ENCODE measurements around the gene SORCS2.

SORCS2 gene

GRCh38 chr4:7464259-7464655, 271.9 kb downstream of the SORCS2 start:
- DNase-seq: no peak

- no peak for DNase-seq
Observed at GRCh38 chr4:7465017-7465416, 272.7 kb downstream of the SORCS2 start.

DNA sequence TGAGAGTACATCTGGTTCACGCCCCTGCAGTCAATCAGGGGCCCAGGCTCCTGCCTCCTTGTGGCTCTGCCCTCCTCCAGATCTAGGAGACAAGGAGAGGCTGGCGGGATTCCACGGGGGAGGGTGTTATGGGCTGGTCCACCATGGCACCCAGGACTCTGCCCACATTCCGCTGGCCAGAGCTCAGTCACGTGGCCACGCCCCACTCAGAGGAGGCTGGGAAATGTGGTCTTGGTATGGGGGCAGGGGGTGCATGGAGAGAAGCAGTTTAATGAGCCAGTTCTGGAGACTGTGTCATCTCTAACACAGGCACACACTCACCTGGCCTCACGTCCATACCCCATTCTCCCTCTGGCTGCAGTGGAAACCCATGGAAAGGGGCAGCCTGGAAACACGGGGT, 273.9 kb downstream of the SORCS2 start:
- no peak for DNase-seq

DNA sequence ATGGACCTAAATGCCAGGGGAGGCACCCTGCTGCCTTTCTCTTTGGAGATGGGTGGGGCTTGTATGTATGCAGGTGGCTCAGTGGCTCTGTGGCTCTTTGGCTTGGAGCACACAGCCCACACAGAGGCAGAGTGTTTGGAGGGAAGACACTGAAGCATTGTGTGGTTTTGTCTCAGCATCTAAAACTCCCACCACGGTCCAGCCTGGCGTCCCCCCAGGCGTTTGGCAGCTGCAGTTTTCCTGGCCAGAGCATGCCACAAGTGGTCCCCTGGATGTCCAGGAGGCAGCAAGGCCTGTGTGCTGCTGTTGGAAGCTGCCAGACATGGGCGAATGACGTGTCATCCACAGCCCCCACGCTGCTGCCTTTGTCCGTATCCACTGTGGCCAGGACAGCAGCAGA, 274.6 kb downstream of the SORCS2 start:
- no peak for DNase-seq

- no peak for DNase-seq
Observed at GRCh38 chr4:7467471-7467870, 275.1 kb downstream of the SORCS2 start.

DNA sequence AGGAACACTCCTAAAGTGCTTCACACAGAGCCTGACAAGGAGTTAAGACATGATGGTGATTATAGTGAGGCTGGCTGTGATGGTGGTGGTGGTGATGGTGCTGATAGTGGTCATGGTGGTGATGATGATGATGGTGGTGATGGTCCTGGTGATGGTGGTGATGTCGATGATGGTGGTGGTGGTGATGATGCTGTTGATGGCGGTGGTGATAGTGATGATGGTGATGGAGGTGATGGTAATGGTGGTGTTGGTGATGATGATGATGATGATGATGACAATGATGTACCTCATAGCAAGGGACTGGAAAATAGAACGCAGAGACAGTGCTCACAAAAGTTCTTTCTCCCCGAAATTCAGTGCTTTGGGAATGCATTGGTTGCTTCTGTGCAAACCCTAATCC, 276.7 kb downstream of the SORCS2 start:
- no peak for DNase-seq

DNA sequence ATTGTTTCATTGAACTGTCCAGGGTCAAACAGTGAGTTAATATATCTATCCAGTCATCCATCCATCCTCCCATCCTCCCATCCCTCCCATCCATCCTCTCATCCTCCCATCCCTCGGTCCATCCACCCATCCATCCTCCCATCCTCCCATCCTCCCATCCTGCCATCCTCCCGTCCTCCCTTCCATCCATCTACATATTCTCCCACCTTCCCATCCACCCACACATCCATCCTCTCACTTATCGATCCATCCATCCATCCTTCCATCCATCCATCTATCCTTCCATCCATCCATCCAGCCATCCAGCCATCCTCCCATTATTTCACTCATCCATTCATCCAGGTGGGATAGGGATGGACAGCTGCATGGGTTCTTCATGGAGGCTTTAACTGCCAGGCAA, 277.8 kb downstream of the SORCS2 start:
- DNase-seq: no peak

- DNase-seq: no peak
Observed at GRCh38 chr4:7470522-7471128, 278.3 kb downstream of the SORCS2 start.

GRCh38 chr4:7472442-7473013, 280.2 kb downstream of the SORCS2 start:
- DNase-seq: no peak

GRCh38 chr4:7473081-7473480, 280.7 kb downstream of the SORCS2 start:
- no peak for DNase-seq

- DNase-seq: no peak
Observed at GRCh38 chr4:7474320-7474719, 282.0 kb downstream of the SORCS2 start.

DNA sequence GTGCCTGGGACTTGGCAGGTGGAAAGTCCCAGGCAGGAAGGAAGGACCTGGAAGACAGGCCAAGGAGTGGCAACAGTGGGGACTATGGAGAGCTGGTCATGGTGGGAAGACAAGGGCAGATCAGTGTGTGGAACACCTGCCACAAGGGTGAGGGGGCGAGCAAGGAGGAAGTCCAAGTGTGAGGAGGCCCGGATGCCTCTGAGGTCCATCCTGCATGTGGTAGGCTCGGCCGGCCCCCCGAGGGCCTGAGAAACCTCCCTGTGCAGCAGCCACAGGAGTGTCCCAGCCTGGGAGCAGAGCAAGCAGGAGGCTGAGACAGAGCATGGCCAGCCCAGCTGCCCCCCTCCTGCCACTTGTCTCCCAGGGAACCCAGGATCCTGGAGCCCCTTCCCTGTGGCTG, 282.9 kb downstream of the SORCS2 start:
- DNase-seq: no peak

GRCh38 chr4:7476820-7477219, 284.5 kb downstream of the SORCS2 start:
- DNase-seq: no peak

- no peak for DNase-seq
Observed at GRCh38 chr4:7477695-7478094, 285.4 kb downstream of the SORCS2 start.

GRCh38 chr4:7478665-7479064, 286.3 kb downstream of the SORCS2 start:
- DNase-seq: no peak

GRCh38 chr4:7480423-7480822, 288.1 kb downstream of the SORCS2 start:
- DNase-seq: no peak

GRCh38 chr4:7481227-7481626, 288.9 kb downstream of the SORCS2 start:
- no peak for DNase-seq

GRCh38 chr4:7485096-7485495, 292.8 kb downstream of the SORCS2 start:
- DNase-seq: no peak

DNA sequence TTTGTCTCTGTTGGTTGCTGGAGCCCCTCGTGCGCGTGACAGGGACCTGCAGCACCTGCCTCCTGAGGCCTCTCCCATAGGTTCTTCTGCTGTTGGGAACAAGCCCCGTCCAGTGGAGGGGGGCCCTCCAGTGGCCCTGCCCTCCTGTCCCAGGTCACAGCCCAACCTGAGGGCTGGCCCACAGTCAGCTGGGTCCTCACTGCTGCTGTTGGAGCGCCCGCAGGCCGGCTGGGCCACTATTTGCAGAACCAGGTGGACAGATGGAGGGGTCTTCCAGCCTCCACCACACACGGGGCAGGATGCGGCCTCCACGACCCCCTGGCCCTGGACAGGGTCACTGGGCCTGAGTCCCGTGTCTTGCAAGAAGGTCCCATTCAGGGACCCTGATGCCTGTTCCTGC, 293.8 kb downstream of the SORCS2 start:
- no peak for DNase-seq

DNA sequence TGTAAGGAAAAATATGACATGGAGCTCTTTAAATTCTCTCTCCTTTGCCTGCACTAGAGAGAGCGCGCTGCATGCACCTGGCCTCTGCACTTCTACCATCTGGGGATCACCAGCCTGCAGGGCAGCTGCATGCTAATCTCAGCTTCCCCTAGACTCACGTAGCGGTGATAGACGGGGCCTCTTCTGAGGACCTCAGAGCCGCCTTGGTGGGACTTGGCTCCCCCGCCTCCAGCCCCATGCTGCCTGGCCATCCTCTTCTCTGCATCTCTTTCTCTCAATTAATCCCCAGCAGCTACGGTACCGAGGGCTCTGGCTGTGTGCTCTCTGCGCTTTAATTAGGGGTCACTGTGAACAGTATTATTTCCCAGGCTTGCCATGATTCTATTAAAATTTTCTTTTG, 295.2 kb downstream of the SORCS2 start:
- no peak for DNase-seq

GRCh38 chr4:7487998-7488671, 295.8 kb downstream of the SORCS2 start:
- no peak for DNase-seq

GRCh38 chr4:7491915-7492314, 299.6 kb downstream of the SORCS2 start:
- DNase-seq: no peak

GRCh38 chr4:7498446-7499200, 306.3 kb downstream of the SORCS2 start:
- DNase-seq: no peak

- no peak for DNase-seq
Observed at GRCh38 chr4:7499661-7500060, 307.3 kb downstream of the SORCS2 start.

All from fibroblast of skin of right biceps (primary cell).